Activated naive CD8-positive, alpha-beta T cell treated with anti-CD3 and anti-CD28 coated beads for 36 hours (primary cell): Measurements from ENCODE around the gene PSAPL1. TPM values are rescaled to one million over a fixed set of nuclear protein-coding genes. Genes with fewer than 3 reads are reported as not detected.
"Not testable (repeated sequence)": the region's sequence is repeated elsewhere in the genome, so short reads cannot be mapped to it uniquely, and the experiment has no call there.

Experiments used
- DNase-seq: peaks from one replicate; pipeline ENCODE4 v3.0.0; 2021
- H3K27ac Mint-ChIP-seq: one replicate; pipeline ENCODE4 v1.8.0; 2022; ENCODE audit warnings: mild to moderate bottlenecking, moderate library complexity, mixed read lengths
- H3K27me3 Mint-ChIP-seq: one replicate; pipeline ENCODE4 v1.8.0; 2022; ENCODE audit warnings: mild to moderate bottlenecking, mixed read lengths
- H3K36me3 Mint-ChIP-seq: one replicate; pipeline ENCODE4 v1.8.0; 2021; ENCODE audit warnings: mild to moderate bottlenecking, mixed read lengths
- H3K4me1 Mint-ChIP-seq: one replicate; pipeline ENCODE4 v1.8.0; 2021; ENCODE audit warnings: mixed read lengths
- H3K4me3 Mint-ChIP-seq: one replicate; pipeline ENCODE4 v1.8.0; 2022; ENCODE audit warnings: mild to moderate bottlenecking, moderate library complexity, mixed read lengths
- H3K9me3 Mint-ChIP-seq: one replicate; pipeline ENCODE4 v1.8.0; 2022; ENCODE audit warnings: mixed read lengths
- total RNA-seq, 2 experiments: library from RNA; stranded (reverse); gene quantifications; one replicate each; pipeline ENCODE4 v1.2.3, GENCODE V29; 2021

The PSAPL1 gene
- total RNA-seq, 2 experiments from 2014 or later: not detected

GRCh38 chr4:7465017-7465416 lies 30.3 kb upstream of the PSAPL1 start:
- Mint-ChIP-seq H3K27me3 (no peaks in the 10 kb centered on the region), H3K4me1 (no peaks in the 10 kb centered on the region), H3K4me3 (no peak overlapping the region), H3K27ac (no peak overlapping the region), H3K36me3 (no peaks in the 10 kb centered on the region), H3K9me3 (no peaks in the 10 kb centered on the region)
- DNase-seq: no peak

GRCh38 chr4:7464259-7464655 lies 29.5 kb upstream of the PSAPL1 start:
- Mint-ChIP-seq H3K36me3 (no peaks in the 10 kb centered on the region), H3K4me1 (no peaks in the 10 kb centered on the region), H3K4me3 (no peak overlapping the region), H3K27ac (no peak overlapping the region), H3K9me3 (no peaks in the 10 kb centered on the region), H3K27me3 (no peaks in the 10 kb centered on the region)
- no peak for DNase-seq

- Mint-ChIP-seq H3K27me3 (no peaks in the 10 kb centered on the region), H3K9me3 (no peaks in the 10 kb centered on the region), H3K27ac (no peak overlapping the region), H3K36me3 (no peaks in the 10 kb centered on the region), H3K4me3 (no peak overlapping the region), H3K4me1 (no peaks in the 10 kb centered on the region)
- DNase-seq: no peak
Measured at GRCh38 chr4:7463566-7464258, 29.0 kb upstream of the PSAPL1 start.

GRCh38 chr4:7462509-7462971 lies 27.8 kb upstream of the PSAPL1 start:
- no peak overlapping the region for H3K27ac Mint-ChIP-seq
- H3K4me1 Mint-ChIP-seq: no peaks in the 10 kb centered on the region
- DNase-seq: no peak
- H3K27me3 Mint-ChIP-seq: no peaks in the 10 kb centered on the region
- H3K36me3 Mint-ChIP-seq: no peaks in the 10 kb centered on the region
- H3K4me3 Mint-ChIP-seq: no peak overlapping the region
- H3K9me3 Mint-ChIP-seq: no peaks in the 10 kb centered on the region

DNA sequence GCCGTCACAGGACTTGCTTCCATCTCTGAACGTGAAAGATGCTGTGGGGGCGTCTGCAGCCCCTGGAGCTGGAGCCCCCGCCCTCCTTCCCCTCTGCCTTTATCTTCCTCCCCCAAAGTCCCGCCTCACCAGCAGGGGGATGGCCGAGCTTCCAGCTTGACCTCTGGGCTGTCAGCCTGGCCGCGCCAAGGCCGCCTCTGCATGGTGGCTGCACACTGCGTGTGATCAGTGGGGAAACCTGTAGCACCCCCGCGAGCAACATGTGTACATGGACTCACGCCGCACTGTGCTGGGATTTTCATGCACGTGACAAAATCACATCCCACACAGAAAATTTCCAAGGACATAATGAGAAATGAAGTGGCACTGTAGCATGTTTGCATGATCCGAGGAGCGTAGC lies 26.5 kb upstream of the PSAPL1 start:
- H3K27ac Mint-ChIP-seq: no peak overlapping the region
- no peaks in the 10 kb centered on the region for H3K4me1 Mint-ChIP-seq
- H3K27me3 Mint-ChIP-seq: no peaks in the 10 kb centered on the region
- no peak for DNase-seq
- H3K9me3 Mint-ChIP-seq: no peaks in the 10 kb centered on the region
- H3K4me3 Mint-ChIP-seq: no peak overlapping the region
- no peaks in the 10 kb centered on the region for H3K36me3 Mint-ChIP-seq

- DNase-seq: no peak
- no peak overlapping the region for H3K27ac Mint-ChIP-seq
- H3K4me1 Mint-ChIP-seq: no peaks in the 10 kb centered on the region
- H3K9me3 Mint-ChIP-seq: no peaks in the 10 kb centered on the region
- H3K36me3 Mint-ChIP-seq: no peaks in the 10 kb centered on the region
- H3K27me3 Mint-ChIP-seq: no peaks in the 10 kb centered on the region
- no peak overlapping the region for H3K4me3 Mint-ChIP-seq
Measured at GRCh38 chr4:7460566-7460965, 25.8 kb upstream of the PSAPL1 start.

GRCh38 chr4:7459471-7459870 lies 24.7 kb upstream of the PSAPL1 start:
- H3K4me3 Mint-ChIP-seq: no peak overlapping the region

DNA sequence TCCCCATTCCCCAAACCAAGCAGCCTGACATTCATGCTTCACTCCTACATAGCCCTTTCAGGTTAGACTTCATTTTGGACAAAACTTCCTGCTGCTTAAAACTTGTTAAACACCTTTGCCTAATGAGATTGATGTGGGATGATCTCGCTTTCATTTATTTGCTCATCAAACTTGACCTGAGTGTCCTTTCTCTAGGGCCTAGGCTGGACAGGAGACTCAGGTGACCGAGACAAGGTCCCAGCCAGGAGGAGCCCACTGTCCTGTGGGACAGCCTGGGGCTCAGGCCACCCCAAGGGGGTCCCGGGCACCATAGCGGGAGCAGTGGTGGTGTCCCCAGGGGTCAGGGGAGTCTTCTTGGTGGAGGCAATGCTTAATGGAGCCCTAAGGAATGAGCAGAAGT lies 23.7 kb upstream of the PSAPL1 start:
- H3K27ac Mint-ChIP-seq: no peak overlapping the region
- DNase-seq: no peak
- no peaks in the 10 kb centered on the region for H3K4me1 Mint-ChIP-seq
- H3K36me3 Mint-ChIP-seq: no peaks in the 10 kb centered on the region
- no peak overlapping the region for H3K4me3 Mint-ChIP-seq
- H3K27me3 Mint-ChIP-seq: no peaks in the 10 kb centered on the region
- no peaks in the 10 kb centered on the region for H3K9me3 Mint-ChIP-seq

More at GRCh38 chr4:7459471-7459870, 24.7 kb upstream of the PSAPL1 start:
- H3K9me3 Mint-ChIP-seq: no peaks in the 10 kb centered on the region
- no peaks in the 10 kb centered on the region for H3K4me1 Mint-ChIP-seq
- no peaks in the 10 kb centered on the region for H3K27me3 Mint-ChIP-seq
- H3K27ac Mint-ChIP-seq: no peak overlapping the region
- DNase-seq: no peak
- H3K36me3 Mint-ChIP-seq: no peaks in the 10 kb centered on the region

GRCh38 chr4:7458066-7458425 lies 23.3 kb upstream of the PSAPL1 start:
- Mint-ChIP-seq H3K9me3 (no peaks in the 10 kb centered on the region), H3K4me3 (no peak overlapping the region)
- DNase-seq: no peak

GRCh38 chr4:7457201-7458065 lies 22.7 kb upstream of the PSAPL1 start:
- H3K9me3 Mint-ChIP-seq: no peaks in the 10 kb centered on the region
- no peak overlapping the region for H3K4me3 Mint-ChIP-seq
- no peak for DNase-seq
- no peaks in the 10 kb centered on the region for H3K4me1 Mint-ChIP-seq
- H3K27ac Mint-ChIP-seq: no peak overlapping the region
- H3K27me3 Mint-ChIP-seq: no peaks in the 10 kb centered on the region
- H3K36me3 Mint-ChIP-seq: no peaks in the 10 kb centered on the region

More at GRCh38 chr4:7458066-7458425, 23.3 kb upstream of the PSAPL1 start:
- no peaks in the 10 kb centered on the region for H3K36me3 Mint-ChIP-seq
- H3K27ac Mint-ChIP-seq: no peak overlapping the region
- no peaks in the 10 kb centered on the region for H3K4me1 Mint-ChIP-seq
- H3K27me3 Mint-ChIP-seq: no peaks in the 10 kb centered on the region

GRCh38 chr4:7452802-7453201 lies 18.1 kb upstream of the PSAPL1 start:
- not testable (repeated sequence) for H3K9me3 Mint-ChIP-seq, DNase-seq, H3K27me3 Mint-ChIP-seq, H3K27ac Mint-ChIP-seq, H3K36me3 Mint-ChIP-seq, H3K4me1 Mint-ChIP-seq, H3K4me3 Mint-ChIP-seq

- H3K4me1 Mint-ChIP-seq: no peaks in the 10 kb centered on the region
- no peak for DNase-seq
- H3K36me3 Mint-ChIP-seq: no peaks in the 10 kb centered on the region
- H3K27me3 Mint-ChIP-seq: no peaks in the 10 kb centered on the region
- no peaks in the 10 kb centered on the region for H3K9me3 Mint-ChIP-seq
- H3K27ac Mint-ChIP-seq: no peak overlapping the region
- H3K4me3 Mint-ChIP-seq: no peak overlapping the region
Measured at GRCh38 chr4:7451800-7452199, 17.1 kb upstream of the PSAPL1 start.

GRCh38 chr4:7451434-7451789 lies 16.7 kb upstream of the PSAPL1 start:
- Mint-ChIP-seq H3K9me3 (no peaks in the 10 kb centered on the region), H3K36me3 (no peaks in the 10 kb centered on the region), H3K4me1 (no peaks in the 10 kb centered on the region), H3K4me3 (no peak overlapping the region), H3K27me3 (no peaks in the 10 kb centered on the region), H3K27ac (no peak overlapping the region)
- DNase-seq: no peak

DNA sequence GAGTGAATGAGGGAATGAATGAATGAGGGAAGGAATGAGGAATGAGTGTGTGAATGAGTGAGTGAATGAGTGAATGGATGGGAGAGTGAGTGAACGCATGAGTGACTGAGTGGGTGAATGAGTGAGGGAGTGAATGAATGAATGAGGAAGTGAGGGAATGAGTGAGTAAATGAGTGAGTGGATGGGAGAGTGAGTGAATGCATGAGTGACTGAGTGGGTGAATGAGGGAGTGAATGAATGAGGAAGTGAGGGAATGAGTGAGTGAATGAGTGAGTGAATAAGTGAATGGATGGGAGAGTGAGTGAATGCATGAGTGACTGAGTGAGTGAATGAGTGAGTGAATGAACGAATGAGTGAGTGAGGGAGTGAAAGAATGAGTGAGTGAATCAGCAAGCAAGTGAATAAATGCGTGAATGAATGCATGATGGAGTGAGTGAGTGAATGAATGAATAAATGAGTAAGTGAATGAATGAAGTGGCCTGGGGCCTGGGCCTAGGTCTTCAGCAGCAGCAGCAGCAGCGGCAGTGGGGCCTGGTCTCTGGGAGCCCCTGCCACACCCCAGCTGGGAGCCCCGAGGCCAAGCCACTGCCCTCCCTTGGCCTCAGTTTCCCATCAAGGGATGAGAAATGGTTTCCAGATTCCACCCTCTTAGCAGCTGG lies 16.2 kb upstream of the PSAPL1 start:
- Mint-ChIP-seq H3K4me3 (no peak overlapping the region), H3K27ac (no peak overlapping the region), H3K4me1 (no peaks in the 10 kb centered on the region), H3K36me3 (no peaks in the 10 kb centered on the region), H3K27me3 (no peaks in the 10 kb centered on the region), H3K9me3 (no peaks in the 10 kb centered on the region)
- DNase-seq: no peak

DNA sequence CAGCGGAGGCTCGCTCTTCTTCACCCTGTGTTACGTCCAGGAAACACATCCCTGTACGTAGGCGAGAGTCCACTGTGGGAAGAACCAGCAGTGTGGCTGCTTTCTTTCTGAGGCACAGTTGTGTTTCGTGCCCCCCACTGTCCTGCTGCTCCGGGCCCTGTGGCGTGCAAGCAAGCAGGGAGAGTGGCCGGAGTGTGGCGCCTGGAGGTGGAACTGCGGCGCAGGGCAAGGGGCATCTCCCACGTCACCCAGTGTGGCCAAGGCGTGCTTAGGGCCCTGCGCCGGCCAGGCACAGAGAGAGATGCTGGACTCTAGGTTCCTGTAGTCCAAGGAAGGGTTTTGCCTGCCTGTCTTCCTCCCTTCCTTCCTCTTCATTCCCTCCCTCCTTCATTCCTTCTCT lies 13.3 kb upstream of the PSAPL1 start:
- H3K36me3 Mint-ChIP-seq: no peaks in the 10 kb centered on the region
- H3K27me3 Mint-ChIP-seq: peaks cover 11% of the 10 kb centered on the region
- H3K27ac Mint-ChIP-seq: no peak overlapping the region
- no peaks in the 10 kb centered on the region for H3K4me1 Mint-ChIP-seq
- no peaks in the 10 kb centered on the region for H3K9me3 Mint-ChIP-seq
- DNase-seq: no peak
- H3K4me3 Mint-ChIP-seq: no peak overlapping the region
